Neutrophil (primary cell): Measurements from ENCODE around the gene THRSP.

Source experiments
- H3K27ac ChIP-seq: fragments of 200-600 bp; sonication (generic); 2 replicates; pipeline ENCODE4 v1.5.1; 2016; ENCODE audit warnings: mild to moderate bottlenecking, moderate library complexity
- H3K27me3 ChIP-seq: fragments of 200-600 bp; sonication (generic); 2 replicates; pipeline ENCODE4 v1.6.0; 2016; ENCODE audit warnings: mild to moderate bottlenecking
- H3K36me3 ChIP-seq: fragments of 200-600 bp; sonication (generic); 2 replicates; pipeline ENCODE4 v1.5.1; 2017
- H3K4me1 ChIP-seq, 2 experiments: fragments of 200-600 bp in 1 of 2; sonication (generic) in 1 of 2; 1 replicate in 1 of 2; 2 replicates in 1 of 2; pipeline versions ENCODE4 v1.5.1 to v1.6.1; 2013 to 2016; ENCODE audit warnings: low read depth in 1 of 2, low read length in 1 of 2, mild to moderate bottlenecking in 1 of 2, moderate library complexity in 1 of 2; ENCODE audit not compliant: control insufficient read depth in 1 of 2, insufficient read depth in 1 of 2
- H3K4me3 ChIP-seq, 2 experiments: fragments of 200-600 bp in 1 of 2; sonication (generic) in 1 of 2; 1 replicate in 1 of 2; 2 replicates in 1 of 2; pipeline ENCODE4 v1.5.1; 2013 to 2016; ENCODE audit warnings: low read depth in 1 of 2, low read length in 1 of 2, mild to moderate bottlenecking in 1 of 2, moderate library complexity in 1 of 2
- H3K9me3 ChIP-seq: fragments of 200-600 bp; sonication (generic); 2 replicates; pipeline ENCODE4 v1.5.1; 2016
- CTCF ChIP-seq: fragments of 200-600 bp; sonication (generic); IDR thresholded peaks from 2 replicates; pipeline ENCODE4 v1.5.1; 2016; ENCODE audit warnings: antibody characterized with exemption

The THRSP gene

GRCh38 chr11:78036313-78036712 lies 27.3 kb upstream of the THRSP start:
- Histone ChIP-seq H3K4me1 (peaks cover 0 to 4% of the 10 kb centered on the region in 2 experiments), H3K4me3 (no peak overlapping the region), H3K27me3 (no peaks in the 10 kb centered on the region), H3K9me3 (no peaks in the 10 kb centered on the region), H3K36me3 (no peaks in the 10 kb centered on the region), H3K27ac (no peak overlapping the region)
- no peak for TF ChIP-seq CTCF

- Histone ChIP-seq H3K4me3 (no peak overlapping the region), H3K9me3 (no peaks in the 10 kb centered on the region), H3K27me3 (no peaks in the 10 kb centered on the region), H3K27ac (no peak overlapping the region), H3K4me1 (peaks cover 0 to 4% of the 10 kb centered on the region in 2 experiments), H3K36me3 (no peaks in the 10 kb centered on the region)
- TF ChIP-seq CTCF, result no peak
These were observed 26.6 kb upstream of the THRSP start for GRCh38 chr11:78037056-78037455.

- H3K9me3 ChIP-seq, result no peaks in the 10 kb centered on the region
- no peak for TF ChIP-seq CTCF
- H3K4me1 ChIP-seq, result peaks cover 0 to 4% of the 10 kb centered on the region in 2 experiments
- no peak overlapping the region for H3K4me3 ChIP-seq
- H3K36me3 ChIP-seq, result no peaks in the 10 kb centered on the region
- H3K27ac ChIP-seq, result no peak overlapping the region
- H3K27me3 ChIP-seq, result no peaks in the 10 kb centered on the region
These were observed 25.6 kb upstream of the THRSP start for GRCh38 chr11:78037825-78038620.

GRCh38 chr11:78038697-78039313 lies 24.9 kb upstream of the THRSP start:
- Histone ChIP-seq H3K27me3 (no peaks in the 10 kb centered on the region), H3K9me3 (no peaks in the 10 kb centered on the region), H3K27ac (no peak overlapping the region), H3K4me1 (peaks cover 0 to 4% of the 10 kb centered on the region in 2 experiments), H3K4me3 (no peak overlapping the region), H3K36me3 (no peaks in the 10 kb centered on the region)
- no peak for TF ChIP-seq CTCF

GRCh38 chr11:78039391-78039918 lies 24.2 kb upstream of the THRSP start:
- no peaks in the 10 kb centered on the region for H3K27me3 ChIP-seq
- no peak overlapping the region for H3K27ac ChIP-seq
- H3K9me3 ChIP-seq, result no peaks in the 10 kb centered on the region
- TF ChIP-seq CTCF, result no peak
- H3K4me3 ChIP-seq, result no peak overlapping the region
- H3K4me1 ChIP-seq, result peaks cover 0 to 4% of the 10 kb centered on the region in 2 experiments
- no peaks in the 10 kb centered on the region for H3K36me3 ChIP-seq
